ENCODE results near the gene ZMYND19. TPM values are rescaled to one million over a fixed set of nuclear protein-coding genes. Genes with fewer than 3 reads are reported as not detected.

ZMYND19 gene
- total and polyA plus RNA-seq, 7 donors, result 11.7 to 27.2 (median 15.2) TPM

GRCh38 chr9:137580209-137580953 is 9.9 kb downstream of the ZMYND19 start:
- Histone ChIP-seq H3K4me1 (peaks cover 33% of the 10 kb centered on the region), H3K36me3 (ENCODE audit: insufficient read depth in 1 of 2, low read depth in 1 of 2) (peaks cover 3 to 55% of the 10 kb centered on the region in 2 donors), H3K4me3 (no peak overlapping the region), H3K9me3 (no peaks in the 10 kb centered on the region), H3K27ac (no peak overlapping the region), H3K27me3 (ENCODE audit: insufficient read depth in 3 of 3, low read length in 2 of 3) (no peaks in the 10 kb centered on the region)
- no peak for DNase-seq
- TF ChIP-seq CTCF (IDR thresholded peaks at IDR 0.05), result no peak
- 87 to 91% (median 89%) methylated on average over 22 to 23 of the region's 23 CpGs for WGBS, 3 donors
- intact Hi-C loops (cut with DNase I), result no loop called here
- no peak for ATAC-seq

GRCh38 chr9:137579259-137579604 is 11.1 kb downstream of the ZMYND19 start:
- ATAC-seq, result peak in 1 of 4 donors; percentile 52
- peak; percentile 32 to 60 for DNase-seq
- no peaks in the 10 kb centered on the region for H3K9me3 ChIP-seq
- WGBS, 3 donors, result 22 to 25% (median 24%) methylated on average over 18 to 19 of the region's 19 CpGs
- TF ChIP-seq CTCF (IDR thresholded peaks at IDR 0.05), result no peak
- intact Hi-C loops (cut with DNase I), result no loop called here
- H3K27ac ChIP-seq, result peak overlapping the region; percentile 82
- H3K4me1 ChIP-seq, result peaks cover 35% of the 10 kb centered on the region
- peaks cover 3 to 56% of the 10 kb centered on the region in 2 donors for H3K36me3 ChIP-seq (ENCODE audit: insufficient read depth in 1 of 2, low read depth in 1 of 2)
- no peaks in the 10 kb centered on the region for H3K27me3 ChIP-seq (ENCODE audit: insufficient read depth in 3 of 3, low read length in 2 of 3)
- peak overlapping the region; percentile 86 for H3K4me3 ChIP-seq

GRCh38 chr9:137578518-137579258 is 11.6 kb downstream of the ZMYND19 start, which contains the start of gene DPH7:
Gene DPH7 (minus strand): TSS chr9:137578925. CDS start chr9:137578777, 148 bp downstream.
- WGBS, 3 donors, result 0 to 1% (median 1%) methylated on average over 66 to 82 of the region's 82 CpGs
- ATAC-seq, result peak; percentile 95 to 97 (median 96)
- Histone ChIP-seq H3K27me3 (ENCODE audit: insufficient read depth in 3 of 3, low read length in 2 of 3) (no peaks in the 10 kb centered on the region), H3K27ac (peak within 1 kb of the TSS; percentile 82), H3K36me3 (ENCODE audit: insufficient read depth in 1 of 2, low read depth in 1 of 2) (peaks cover 3 to 56% of the 10 kb centered on the region in 2 donors), H3K4me3 (peak within 1 kb of the TSS; percentile 86), H3K9me3 (no peaks in the 10 kb centered on the region), H3K4me1 (peaks cover 35% of the 10 kb centered on the region)
- intact Hi-C loops (cut with DNase I), result no loop called here
- TF ChIP-seq CTCF (IDR thresholded peaks at IDR 0.05), result peak; percentile 92
- peak; percentile 98 to 99 for DNase-seq

DNA sequence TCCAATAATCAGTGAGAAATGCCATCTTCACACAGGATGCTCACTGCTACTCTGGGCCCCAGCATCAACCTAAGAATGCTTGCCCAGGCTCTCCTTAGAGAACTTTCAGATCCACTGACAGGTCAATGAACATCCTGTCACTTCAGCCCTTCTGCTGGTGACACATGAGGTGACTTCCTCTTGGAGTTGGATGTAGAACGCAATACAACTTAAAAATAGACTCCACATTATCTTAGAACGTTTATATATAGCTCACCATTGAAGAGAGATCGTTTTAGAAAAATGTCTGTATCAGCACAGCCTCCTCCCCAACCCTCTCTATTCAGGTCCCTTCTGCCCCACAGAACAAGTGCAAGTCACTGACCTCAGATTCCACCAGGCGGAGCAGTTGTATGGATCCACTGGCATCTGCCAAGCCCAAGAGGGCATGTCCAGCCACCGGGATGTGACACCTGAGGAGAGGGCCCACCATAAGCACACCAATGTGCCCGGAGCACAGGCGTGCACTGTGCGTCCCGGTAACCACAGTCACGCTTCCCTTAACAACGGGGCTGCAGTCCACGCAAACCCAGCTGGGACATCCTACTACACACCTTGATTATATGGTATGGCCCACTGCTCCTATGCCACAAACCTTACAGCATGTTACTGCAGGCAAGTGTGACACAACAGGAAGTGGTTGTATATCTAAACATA is 14.4 kb downstream of the ZMYND19 start:
- peak overlapping the region; percentile 23 for H3K27ac ChIP-seq
- no peaks in the 10 kb centered on the region for H3K9me3 ChIP-seq
- no peak for ATAC-seq
- WGBS, 3 donors, result 56 to 67% (median 57%) methylated on average over 12 of the region's 12 CpGs
- intact Hi-C loops (cut with DNase I), result loop anchor here in 1 of 2 donors (2.0 kb wide), 1 partner anchor 21 kb away; no protein-coding TSS in a partner anchor
- H3K36me3 ChIP-seq (ENCODE audit: insufficient read depth in 1 of 2, low read depth in 1 of 2), result peaks cover 0 to 58% of the 10 kb centered on the region in 2 donors
- H3K4me3 ChIP-seq, result no peak overlapping the region
- peaks cover 35% of the 10 kb centered on the region for H3K4me1 ChIP-seq
- no peak for DNase-seq
- TF ChIP-seq CTCF (IDR thresholded peaks at IDR 0.05), result no peak
- no peaks in the 10 kb centered on the region for H3K27me3 ChIP-seq (ENCODE audit: insufficient read depth in 3 of 3, low read length in 2 of 3)
